Gastrocnemius medialis (tissue), 4 donors: ENCODE results near the gene GPAT3.

ENCODE experiments used
- POLR2A ChIP-seq, 2 donors: fragments of 450-650 bp; IDR thresholded peaks; one replicate each; pipeline ENCODE4 v1.6.1; 2017; ENCODE audit warnings: antibody characterized with exemption in 2 of 2, mild to moderate bottlenecking in 2 of 2, moderate library complexity in 2 of 2
- TF ChIP-seq, protein P1 (sequence below), 5 experiments: fragments of 450-650 bp in 3 of 5; fragments of 200-600 bp in 2 of 5; sonication (generic) in 2 of 5; IDR thresholded peaks in 4 of 5; conservative IDR thresholded peaks in 1 of 5; 1 replicate in 4 of 5; 2 replicates in 1 of 5; pipeline ENCODE4 v1.5.1; 2016 to 2019; ENCODE audit warnings: antibody characterized with exemption in 5 of 5, mild to moderate bottlenecking in 3 of 5, moderate library complexity in 3 of 5

DNA sequence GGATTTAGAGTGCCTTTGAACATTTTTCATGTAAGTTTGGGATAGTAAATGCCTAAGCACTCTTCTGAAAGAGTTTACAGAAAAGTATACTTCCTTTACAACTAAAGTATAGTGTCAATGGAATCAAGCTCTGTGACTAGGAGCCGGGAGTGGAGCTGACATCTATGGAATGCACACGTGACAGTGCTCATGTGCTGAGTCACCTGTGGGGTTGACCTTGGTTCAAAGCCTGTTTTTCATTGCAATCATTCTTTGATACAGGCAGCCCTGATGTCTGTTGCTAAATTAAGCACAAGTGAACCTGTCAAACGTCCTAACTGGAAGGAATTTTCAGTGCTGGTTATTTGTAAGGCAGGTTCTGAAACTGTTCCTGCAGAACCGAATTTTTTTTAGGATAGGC lies 82.5 kb downstream of the GPAT3 start:
- TF ChIP-seq, protein P1, sequence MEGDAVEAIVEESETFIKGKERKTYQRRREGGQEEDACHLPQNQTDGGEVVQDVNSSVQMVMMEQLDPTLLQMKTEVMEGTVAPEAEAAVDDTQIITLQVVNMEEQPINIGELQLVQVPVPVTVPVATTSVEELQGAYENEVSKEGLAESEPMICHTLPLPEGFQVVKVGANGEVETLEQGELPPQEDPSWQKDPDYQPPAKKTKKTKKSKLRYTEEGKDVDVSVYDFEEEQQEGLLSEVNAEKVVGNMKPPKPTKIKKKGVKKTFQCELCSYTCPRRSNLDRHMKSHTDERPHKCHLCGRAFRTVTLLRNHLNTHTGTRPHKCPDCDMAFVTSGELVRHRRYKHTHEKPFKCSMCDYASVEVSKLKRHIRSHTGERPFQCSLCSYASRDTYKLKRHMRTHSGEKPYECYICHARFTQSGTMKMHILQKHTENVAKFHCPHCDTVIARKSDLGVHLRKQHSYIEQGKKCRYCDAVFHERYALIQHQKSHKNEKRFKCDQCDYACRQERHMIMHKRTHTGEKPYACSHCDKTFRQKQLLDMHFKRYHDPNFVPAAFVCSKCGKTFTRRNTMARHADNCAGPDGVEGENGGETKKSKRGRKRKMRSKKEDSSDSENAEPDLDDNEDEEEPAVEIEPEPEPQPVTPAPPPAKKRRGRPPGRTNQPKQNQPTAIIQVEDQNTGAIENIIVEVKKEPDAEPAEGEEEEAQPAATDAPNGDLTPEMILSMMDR (IDR thresholded peaks at IDR 0.05 in 4 of 5, conservative IDR thresholded peaks at IDR 0.05 in 1 of 5) = no peak
- peak in 1 of 2 donors; percentile 13 for TF ChIP-seq POLR2A (IDR thresholded peaks at IDR 0.05)
